Fibroblast of skin of back (primary cell): ENCODE measurements around the gene FGFBP2.
A peak's percentile ranks its signal among the peaks of the same experiment; 100 is the strongest.
"Not testable (repeated sequence)": the region's sequence is repeated elsewhere in the genome, so short reads cannot be mapped to it uniquely, and the experiment has no call there.

Experiments
- DNase-seq: peaks from one replicate; pipeline ENCODE4 v3.0.0-alpha.2; 2013

FGFBP2 gene

DNA sequence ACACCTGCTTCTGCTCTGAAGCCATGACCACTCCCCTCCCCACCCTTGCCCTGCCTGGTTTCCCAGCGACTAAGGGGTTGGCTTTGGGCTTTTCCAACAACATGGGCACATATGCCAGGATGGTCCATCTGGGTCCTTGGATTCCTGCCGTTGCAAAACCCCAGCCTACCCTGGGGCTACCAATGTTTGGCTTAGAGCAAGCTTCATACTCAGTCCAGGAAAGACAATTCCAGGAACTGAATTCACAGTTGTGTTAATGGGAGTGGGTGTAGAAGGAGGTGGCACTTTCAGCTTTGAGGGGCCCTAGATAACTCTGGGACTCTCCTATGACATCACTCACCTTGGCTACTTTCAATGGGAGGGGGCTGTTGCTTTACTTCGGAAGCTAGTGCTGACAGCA lies 33.4 kb downstream of the FGFBP2 start:
- DNase-seq: no peak

DNA sequence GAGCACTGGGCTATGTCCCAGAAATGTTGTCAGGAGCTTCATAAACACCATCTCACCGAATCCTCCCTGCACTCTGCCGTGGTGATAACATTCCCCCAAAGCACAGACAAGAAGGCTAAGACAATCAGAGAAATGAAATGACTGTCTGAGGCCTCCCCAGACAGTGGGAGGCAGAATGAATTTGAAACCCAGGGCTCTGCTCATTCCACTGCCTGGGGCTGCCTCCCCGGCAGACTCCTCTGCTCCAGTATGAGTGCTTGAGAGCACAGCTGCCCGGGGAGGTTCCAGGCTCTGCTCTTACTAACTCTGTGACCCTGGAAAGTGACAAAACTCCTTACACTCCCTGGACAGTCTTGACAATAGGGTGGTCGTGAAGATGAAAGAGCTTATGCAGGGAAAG lies 34.1 kb downstream of the FGFBP2 start:
- DNase-seq: no peak

DNA sequence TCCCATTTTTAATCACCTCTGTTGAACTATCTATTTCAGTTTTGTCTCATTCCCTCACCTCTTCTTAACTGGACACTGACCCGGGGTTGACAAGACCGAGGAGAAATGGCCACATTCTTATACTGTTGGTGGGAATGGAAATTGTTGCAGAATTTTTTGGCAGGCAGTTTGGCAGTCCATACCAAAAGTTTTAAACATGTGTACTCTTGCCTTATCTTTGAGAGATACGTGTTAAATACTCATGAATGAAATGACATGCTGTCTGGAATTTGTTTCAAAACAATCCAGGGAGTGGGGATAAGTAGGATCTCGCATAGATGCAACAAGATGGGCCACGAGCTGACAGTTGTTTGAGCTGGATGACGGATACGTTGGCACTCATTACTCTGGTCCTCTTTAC lies 36.5 kb downstream of the FGFBP2 start:
- peak; percentile 5 for DNase-seq

DNA sequence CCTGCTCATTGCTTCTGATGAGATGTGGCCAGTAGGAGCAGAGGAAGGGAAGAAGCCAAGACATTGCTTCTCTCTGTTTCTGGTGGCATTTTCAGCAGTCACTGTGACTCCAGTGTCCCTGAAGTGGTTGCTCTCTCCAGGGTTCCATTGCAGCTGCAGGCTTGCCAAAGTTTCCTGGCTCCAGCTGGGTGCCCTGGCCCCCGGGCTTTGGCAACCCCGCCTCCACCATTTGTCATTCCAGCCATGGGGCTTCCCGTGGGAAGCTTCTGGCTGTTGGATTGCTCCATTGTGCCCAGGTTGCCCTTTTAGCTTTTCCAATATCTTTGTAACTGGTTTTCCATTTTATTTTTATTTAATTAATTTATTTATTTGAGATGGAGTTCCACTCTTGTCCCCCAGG lies 37.1 kb downstream of the FGFBP2 start:
- no peak for DNase-seq

DNA sequence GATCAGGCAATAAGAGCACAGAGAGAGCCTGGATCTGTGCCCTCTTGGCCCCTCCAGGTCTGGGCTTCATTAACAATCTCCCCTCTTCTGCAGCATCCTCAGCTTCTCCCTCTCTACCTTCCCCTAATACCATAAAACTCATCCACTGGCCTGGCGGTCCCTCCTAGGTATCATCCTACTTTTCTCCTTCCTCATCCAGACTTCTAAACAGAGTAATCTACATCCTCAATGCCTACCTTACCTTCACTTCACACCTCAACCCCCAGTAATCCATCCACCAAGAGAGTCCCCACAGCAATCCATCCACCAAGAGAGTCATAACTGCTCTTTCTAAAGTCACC lies 41.4 kb downstream of the FGFBP2 start:
- no peak for DNase-seq

DNA sequence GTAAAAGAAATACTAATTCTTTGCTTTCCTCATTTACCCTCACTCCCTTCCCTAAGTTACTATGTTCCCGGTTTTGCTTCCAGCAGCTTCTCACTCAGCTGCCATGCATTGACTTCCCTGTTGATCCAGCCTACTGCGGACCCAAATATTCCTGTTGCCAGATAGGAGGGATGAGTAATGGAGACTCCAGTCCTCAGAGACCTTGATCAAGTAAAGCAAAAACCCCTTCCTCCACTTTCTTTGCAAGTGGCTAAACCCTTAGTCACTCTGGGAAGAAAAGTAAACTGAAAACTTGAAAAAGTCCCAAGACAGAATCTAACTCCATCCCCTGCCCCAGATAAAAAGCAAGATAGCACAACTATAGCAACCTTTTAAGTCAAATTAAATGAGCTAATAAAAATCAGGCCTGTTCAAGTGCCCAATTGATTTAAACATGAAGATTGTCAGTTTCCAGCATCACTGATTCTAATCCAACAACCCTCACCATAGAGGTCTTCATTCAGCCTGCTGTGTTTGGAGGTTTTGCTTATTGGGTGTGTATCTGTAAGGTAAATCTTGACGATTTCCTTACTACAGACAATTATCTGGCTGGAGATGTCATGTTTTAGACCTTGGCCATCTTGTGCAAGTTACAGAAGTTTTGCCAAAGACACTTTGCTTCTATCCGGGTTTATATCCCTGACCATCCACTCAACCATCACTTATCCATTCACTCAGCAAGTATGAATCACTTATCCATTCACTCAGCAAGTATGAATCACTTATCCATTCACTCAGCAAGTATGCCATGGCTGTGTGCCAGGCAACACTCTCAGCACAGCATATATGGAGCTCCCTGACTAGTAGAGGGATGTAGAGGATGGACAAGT lies 42.0 kb downstream of the FGFBP2 start:
- peak; percentile 99 for DNase-seq

DNA sequence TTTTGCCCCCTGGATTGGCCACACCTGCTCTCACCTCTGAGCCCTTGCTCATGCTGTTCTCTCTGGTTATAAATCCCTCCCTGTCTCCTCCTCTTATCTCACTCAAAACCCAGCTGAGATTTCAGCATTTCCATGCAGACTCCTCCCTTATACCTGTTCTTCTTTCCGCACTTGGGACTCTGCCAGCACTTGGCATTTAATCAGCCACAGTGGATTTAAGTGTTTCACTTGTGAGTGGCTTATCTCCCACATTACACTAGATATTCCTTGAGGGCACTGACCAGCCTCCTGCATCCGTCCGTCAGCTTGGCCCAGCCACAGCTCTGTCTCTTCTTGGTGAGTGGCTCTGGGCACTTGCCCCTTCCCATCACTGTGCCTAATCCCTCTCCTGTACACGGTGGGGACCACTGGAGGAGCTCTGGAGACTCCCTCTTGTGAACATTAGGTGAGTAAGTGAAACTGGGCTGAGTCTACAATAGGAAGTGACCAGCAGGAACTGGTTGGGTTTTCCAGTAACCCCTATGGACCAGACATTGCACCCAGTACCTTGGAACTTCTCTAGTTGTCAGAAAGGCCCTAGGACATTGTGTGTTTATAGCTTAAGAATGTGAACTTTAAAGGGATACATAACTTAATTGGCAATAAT lies 44.4 kb downstream of the FGFBP2 start:
- no peak for DNase-seq

DNA sequence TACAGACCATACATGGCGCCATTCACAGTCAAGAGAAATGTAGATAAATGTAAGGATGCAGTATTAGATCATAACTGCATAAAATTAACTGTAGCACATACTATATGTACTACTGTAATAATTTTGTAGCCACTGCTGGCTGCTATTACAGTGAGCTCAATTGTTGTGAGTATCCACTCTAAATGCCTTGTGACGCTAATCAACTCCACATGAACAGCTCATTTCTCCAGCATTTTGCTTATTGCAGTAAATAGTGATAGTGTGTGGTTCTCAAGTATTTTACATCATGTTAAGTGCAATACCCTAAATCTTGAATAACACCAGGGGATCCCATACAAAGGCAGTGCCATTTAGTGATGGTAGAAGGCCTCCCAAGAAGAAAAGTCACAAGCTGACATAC lies 45.7 kb downstream of the FGFBP2 start:
- DNase-seq: peak; percentile 52

DNA sequence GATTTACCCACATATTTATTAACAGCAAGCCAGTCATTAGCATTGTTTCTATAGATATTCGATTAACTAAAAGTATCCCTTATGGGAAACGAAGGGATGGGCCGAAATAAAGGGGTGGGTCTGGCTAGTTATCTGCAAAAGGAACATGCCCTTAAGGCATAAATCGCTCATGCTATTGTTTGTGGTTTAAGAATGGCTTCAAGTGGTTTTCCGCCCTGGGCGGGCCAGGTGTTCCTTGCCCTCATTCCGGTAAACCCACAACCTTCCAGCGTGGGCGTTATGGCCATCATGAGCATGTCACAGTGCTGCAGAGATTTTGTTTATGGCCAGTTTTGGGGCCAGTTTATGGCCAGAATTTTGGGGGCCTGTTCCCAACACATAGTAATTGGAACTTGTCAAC lies 46.6 kb downstream of the FGFBP2 start:
- DNase-seq: not testable (repeated sequence)

DNA sequence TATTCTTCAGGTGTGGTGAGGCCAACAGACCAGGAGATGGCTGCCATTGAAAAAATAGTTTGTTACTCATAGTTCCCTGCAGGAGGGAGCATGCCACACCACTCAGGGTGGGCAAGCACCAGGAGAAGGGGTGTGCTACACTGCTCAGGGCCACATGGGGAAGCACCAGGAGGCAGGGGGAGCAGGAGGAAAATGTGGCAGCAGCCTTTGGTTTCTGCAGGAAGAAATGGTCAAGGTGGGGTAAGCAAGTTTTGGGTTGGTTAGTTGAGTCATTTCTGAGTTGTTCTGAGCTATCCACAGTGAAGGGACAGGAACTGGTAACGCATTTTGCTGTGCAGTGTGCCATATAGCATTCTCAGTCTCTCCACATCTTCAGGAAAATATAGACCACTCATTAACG lies 48.2 kb downstream of the FGFBP2 start:
- no peak for DNase-seq

DNA sequence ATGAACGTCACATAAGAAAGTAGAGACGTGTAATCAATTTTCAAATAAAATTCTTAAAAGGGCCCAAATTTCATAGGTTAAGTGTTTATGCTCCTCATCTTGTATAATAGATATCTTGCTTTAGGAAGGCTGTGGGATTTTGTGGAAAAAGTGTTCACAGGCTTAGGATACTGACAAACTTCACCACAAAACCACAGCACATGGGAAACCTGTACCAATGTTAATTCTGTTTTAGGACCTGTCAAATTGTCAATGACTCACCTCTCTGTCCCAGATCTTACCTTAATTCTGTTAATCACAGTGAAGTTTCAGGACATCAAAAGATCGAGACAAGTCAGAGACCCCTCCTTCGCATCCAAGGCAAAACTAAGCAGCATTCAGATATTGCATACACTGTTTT lies 48.7 kb downstream of the FGFBP2 start:
- no peak for DNase-seq

DNA sequence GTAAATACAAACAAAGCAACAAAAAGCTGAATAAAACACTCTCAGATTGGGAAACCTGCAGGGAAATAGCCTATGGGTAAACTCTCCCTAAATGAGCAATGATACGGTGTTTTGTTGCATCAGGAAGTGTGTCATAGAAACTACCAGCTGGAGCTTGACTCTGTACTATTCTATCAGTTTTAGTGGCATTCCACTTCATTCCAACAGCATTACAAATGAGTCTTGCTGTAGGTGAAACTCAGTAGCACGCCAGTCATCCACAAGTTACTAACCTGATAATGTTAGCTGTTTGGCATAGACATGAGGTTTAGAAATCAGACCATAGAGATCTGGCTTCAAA lies 49.4 kb downstream of the FGFBP2 start:
- DNase-seq: peak; percentile 90

DNA sequence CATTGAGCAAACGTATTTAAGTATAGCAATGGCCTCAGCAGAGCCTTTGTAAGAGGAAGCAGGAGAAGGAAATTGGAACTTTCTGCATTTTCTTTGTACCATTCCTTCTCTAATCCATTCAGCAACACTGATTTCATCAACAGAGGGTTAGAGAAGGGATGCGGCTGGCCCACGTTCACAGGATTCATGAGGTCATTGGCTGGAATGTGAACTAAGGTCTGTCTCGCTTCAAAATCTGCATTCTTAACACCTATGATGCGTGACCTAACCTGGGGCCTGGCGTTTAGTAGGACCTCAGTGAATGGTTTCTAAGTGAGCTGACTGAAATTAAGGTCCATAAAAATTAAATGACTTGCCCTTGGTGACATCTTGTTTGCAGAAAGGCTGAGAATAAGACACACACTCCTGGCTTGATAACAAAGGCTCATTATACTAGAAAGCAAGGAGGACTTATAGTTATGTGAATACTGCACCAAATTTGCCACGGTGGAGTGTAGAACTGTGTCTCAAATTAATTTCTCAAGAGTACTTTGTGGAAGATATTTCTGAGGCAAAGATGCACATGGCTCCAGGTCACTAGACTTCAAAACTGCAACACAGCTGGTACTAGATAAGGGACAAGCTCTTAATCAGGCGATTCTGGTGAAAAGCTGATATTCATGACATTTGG lies 49.9 kb downstream of the FGFBP2 start:
- no peak for DNase-seq

DNA sequence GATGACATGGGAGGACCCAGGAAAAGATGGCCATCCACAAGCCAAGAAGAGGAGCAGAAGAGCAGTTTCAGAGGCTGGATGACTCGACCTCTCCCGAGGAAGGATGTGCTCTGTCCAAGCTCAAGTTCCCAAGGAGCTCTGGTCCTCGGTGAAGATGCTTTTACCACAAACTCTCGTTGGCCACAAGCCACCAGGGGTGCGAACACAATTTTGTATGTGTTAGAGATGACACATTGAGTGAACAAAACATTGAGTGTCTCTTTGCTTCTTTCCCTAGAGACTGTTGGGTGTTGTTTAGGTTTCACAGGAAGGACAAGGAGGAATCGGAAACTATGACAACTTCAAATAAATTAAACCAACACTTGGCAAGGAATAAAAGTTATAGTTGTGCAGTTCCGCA lies 50.7 kb downstream of the FGFBP2 start:
- DNase-seq: peak; percentile 65
